HTR-8/SVneo (cell line): Measurements from ENCODE around the gene VMP1.
"Not testable (repeated sequence)": the region's sequence is repeated elsewhere in the genome, so short reads cannot be mapped to it uniquely, and the experiment has no call there.

Experiments used
- DNase-seq: peaks from one replicate; pipeline ENCODE4 v3.0.0; 2011; ENCODE audit warnings: low spot score, mixed read lengths; ENCODE audit not compliant: insufficient read length
- FAIRE-seq: peaks from 2 replicates; lab custom pipeline; 2011; peaks lifted over from hg19 to GRCh38; lab: Jason Lieb, UNC

VMP1 gene

DNA sequence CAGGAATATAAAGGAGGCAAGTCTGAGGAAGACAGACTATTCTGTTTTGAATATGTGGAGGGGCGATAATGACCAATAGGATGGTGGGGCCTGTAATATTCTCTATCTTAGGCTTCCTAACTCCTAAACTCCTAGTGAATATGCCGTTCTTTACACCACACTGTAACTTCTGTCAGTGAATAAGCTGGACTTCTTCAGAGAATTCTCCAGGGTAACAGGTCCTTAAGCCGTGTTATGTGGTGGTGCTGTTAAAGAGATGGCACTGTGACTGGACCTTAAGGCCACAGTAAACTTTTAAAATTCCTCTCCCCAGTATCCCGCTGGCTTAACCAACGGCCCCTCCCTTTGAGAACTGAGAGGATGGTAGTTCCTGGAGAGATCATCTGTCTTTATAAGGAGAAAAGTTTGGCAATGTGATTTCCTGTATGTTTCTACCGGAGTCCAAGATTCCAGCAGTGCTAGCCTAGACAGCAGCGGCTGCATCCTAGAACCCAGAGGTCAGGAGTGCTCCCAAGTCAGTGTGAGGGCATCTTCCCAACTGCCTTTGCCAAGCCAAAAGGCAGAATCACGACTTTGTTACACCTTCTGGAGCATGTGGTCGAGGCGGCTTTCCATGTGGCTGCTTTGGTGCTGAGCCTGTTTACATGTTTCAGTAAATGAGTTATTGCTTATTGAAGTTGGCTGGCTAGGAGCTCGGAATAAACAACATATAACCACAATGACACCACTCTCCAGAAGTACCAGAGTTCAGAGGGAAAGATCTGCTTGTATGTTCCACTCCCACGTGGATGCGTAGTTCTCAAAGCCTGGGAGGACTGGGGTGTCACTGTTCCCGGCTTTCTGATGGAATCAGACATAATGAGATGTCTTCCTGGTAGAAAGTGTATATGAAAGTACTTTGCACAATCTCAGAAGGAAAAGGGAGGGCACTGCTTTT lies 144.3 kb downstream of the VMP1 start:
- FAIRE-seq (no peak), DNase-seq (no peak)

- FAIRE-seq, DNase-seq: not testable (repeated sequence)
Measured at GRCh38 chr17:59852847-59853167, 145.4 kb downstream of the VMP1 start.

DNA sequence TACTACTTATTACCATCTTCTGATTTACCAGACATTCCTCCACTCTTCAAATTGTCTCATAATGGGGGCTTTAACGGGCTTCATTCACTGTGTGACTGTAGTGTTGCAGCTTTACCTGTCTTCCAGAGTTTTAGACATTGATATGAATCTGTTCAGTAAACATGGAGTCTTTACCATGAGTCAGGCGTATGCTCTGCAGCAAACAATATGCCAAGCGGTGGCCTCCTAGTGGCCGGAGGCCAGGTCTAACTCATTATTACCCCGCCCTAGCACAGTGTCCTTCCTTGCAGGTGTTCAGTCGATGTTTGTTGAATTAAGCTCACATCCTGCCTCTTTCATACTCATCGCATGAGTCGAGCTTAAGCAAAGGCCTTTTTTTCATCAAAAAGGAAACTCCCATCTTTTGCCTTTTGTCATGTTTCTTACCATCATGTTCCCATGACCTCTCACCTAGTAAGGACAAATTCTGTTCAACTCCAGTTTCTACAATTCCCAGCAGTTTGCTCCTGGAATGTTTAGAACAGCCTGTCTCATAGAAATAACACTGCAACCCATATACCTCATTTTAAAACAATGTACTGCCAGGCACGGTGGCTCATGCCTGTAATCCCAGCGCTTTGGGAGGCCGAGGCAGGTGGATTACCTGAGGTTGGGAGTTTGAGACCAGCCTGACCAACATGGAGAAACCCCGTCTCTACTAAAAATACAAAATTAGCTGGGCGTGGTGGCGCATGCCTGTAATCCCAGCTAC lies 145.9 kb downstream of the VMP1 start:
- peak; percentile 81 for DNase-seq

GRCh38 chr17:59853919-59854729 lies 146.7 kb downstream of the VMP1 start:
- not testable (repeated sequence) for FAIRE-seq

More for the DNA sequence above, 145.9 kb downstream of the VMP1 start:
- peak; percentile 71 for FAIRE-seq

DNA sequence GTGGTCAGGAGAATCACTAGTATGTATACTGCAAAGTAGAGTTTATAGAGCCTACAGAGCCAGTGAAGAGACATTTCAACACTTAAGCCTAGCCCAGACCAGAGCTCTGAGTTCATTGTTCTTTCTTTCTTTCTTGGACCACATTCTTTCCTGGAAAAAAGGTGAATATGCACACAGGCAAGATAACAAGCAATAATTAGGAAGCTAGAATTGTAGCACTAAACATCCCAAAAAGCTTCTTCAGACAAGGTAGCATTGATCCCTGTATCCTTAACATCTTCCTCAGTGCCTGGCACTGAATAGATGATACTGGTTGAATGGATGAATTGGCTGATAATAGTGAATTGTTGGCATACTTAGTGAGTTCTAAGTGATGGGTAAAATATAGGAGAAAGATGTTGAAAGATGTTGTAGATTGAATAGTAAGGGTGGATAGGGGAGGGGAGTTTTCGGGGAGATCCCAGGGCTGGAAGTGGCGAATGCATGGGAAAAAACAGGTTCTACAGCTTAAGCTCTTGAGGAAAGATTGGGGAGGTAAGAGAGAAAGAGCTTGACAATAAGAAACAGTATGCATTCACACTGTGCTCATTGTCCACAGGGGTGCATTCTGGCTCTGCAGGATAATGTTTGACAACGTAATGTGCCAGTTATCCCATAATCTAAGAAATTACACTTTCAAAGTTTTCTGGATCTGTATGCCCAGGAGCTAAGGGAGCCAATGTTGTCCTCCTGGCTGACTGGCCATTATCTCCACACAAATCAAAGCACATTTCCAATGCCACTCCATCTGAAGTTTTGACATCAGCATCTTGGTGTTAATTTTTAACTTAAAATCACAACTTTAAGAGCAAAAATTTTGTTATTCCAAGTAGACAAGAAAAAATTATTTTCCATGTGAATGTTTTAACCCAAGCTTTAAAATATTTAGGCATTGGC lies 149.7 kb downstream of the VMP1 start:
- FAIRE-seq (peak; percentile 23), DNase-seq (no peak)

More at GRCh38 chr17:59853919-59854729, 146.7 kb downstream of the VMP1 start:
- DNase-seq: not testable (repeated sequence)

DNA sequence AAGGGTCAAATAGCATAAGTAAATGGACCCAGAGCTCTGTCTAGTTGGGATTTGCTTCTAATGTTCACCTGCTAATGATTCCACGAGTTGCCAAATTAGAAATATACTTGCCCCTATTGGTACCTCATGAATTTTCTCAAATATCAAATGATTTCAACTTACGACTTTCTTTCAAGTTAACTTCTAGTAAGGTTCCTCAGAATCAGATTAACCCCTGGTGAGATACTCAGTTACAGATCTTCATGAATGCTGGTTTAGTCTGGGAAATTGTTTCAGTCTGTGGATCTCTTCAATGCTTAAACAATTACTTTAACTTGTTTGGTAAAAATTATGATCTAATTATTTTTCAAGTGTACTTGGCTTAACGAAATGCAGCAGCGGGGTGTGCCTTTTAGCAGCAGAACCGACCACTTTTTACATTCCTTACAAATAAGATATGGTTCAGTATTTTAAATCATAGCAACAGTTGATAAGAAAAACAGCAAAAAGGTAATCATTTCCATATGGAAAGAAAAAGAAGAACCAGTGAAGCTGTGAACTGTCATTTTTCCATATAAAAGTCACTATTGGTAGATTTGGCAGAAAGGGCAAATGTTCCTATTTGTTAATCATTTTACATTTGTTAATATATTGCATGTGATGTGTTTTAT lies 150.8 kb downstream of the VMP1 start:
- FAIRE-seq (no peak), DNase-seq (no peak)

DNA sequence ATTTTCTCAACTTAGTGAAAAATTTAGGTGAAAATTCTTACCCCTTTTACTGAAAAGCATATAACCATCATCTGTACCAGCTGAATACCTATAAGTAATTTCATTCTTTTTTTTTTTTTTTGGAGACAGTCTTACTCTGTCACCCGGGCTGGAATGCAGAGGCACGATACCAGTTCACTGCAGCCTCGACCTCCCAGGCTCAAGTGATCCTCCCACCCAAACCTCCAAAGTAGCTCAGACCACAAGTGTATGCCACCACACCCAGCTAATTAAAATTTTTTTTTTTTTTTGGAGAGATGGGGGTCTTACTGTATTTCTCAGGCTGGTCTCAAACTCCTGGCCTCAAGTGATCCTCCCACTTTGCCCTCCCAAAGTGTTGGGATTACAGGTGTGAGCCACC lies 151.5 kb downstream of the VMP1 start:
- FAIRE-seq: no peak
- DNase-seq: no peak

- no peak for FAIRE-seq
- no peak for DNase-seq
Measured at GRCh38 chr17:59859444-59860025, 152.1 kb downstream of the VMP1 start.

- DNase-seq: no peak
- FAIRE-seq: no peak
Measured at GRCh38 chr17:59863616-59864015, 156.2 kb downstream of the VMP1 start.

GRCh38 chr17:59869941-59870218 lies 162.4 kb downstream of the VMP1 start:
- DNase-seq (no peak), FAIRE-seq (no peak)

GRCh38 chr17:59870482-59870881 lies 163.0 kb downstream of the VMP1 start:
- FAIRE-seq: no peak

GRCh38 chr17:59872351-59872750 lies 164.9 kb downstream of the VMP1 start:
- FAIRE-seq: no peak
- no peak for DNase-seq

More at GRCh38 chr17:59870482-59870881, 163.0 kb downstream of the VMP1 start:
- DNase-seq: no peak

DNA sequence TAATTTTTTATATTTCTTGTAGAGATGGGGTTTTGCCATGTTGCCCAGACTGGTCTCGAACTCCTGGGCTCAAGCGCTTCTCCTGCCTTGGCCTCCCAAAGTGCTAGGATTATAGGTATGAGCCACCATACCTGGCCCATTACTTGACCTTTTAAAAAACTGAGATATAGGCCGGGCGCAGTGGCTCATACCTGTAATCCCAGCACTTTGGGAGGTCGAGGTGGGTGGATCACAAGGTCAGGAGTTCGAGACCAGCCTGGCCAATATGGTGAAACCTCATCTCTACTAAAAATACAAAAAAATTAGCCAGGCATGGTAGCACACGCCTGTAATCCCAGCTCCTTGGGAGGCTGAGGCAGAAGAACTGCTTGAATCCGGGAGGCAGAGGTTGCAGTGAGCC lies 166.0 kb downstream of the VMP1 start:
- FAIRE-seq, DNase-seq: not testable (repeated sequence)

- FAIRE-seq (no peak), DNase-seq (no peak)
Measured at GRCh38 chr17:59874376-59874775, 166.9 kb downstream of the VMP1 start.

- FAIRE-seq (no peak), DNase-seq (no peak)
Measured at GRCh38 chr17:59876107-59876506, 168.7 kb downstream of the VMP1 start.

DNA sequence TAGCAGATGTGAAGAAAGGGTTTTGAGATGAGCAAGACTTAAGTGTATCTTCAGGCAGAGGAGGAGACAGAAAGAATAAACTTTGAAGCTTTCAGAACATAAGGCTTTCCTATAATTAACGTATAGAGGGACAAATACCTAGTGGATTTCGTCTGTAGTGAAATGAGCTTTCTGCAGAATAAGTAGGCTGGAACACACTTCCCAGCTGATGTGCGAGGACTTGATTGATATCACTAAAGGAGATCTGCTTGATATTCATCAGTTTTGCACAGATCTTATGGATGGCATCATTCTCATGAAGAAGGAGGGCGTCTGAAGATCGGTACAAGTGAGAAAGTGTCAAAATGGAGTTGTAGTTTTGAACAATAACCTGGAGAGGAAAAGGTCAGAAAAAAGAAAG lies 170.5 kb downstream of the VMP1 start:
- FAIRE-seq (peak; percentile 48), DNase-seq (no peak)

GRCh38 chr17:59878624-59879023 lies 171.2 kb downstream of the VMP1 start:
- DNase-seq: no peak
- no peak for FAIRE-seq

GRCh38 chr17:59884861-59885260 lies 177.4 kb downstream of the VMP1 start:
- FAIRE-seq: no peak
- no peak for DNase-seq
